GM12878 (cell line): ENCODE data around the gene CIRBP. TPM values are rescaled to one million over a fixed set of nuclear protein-coding genes. Genes with fewer than 3 reads are reported as not detected.

Source experiments
- ATAC-seq: fragments of 200-7000 bp; cut with Tn5 transposase; 3 replicates; pipeline ENCODE4 v1.9.1; 2020; ENCODE audit warnings: mild to moderate bottlenecking, moderate library complexity
- BruUV-seq: library from RNA; stranded (reverse); fragments of 400-500 nt; replicated peaks from 2 replicates; lab custom pipeline; 2021; lab: Mats Ljungman, UMichigan
- CTCF ChIA-PET: fragments of 300-600 bp; sonication (Branson Sonifier 250); formaldehyde crosslinking; extraction: SDS; loops from one replicate; lab custom pipeline; 2021; ENCODE audit warnings: inconsistent platforms; lab: Yijun Ruan, JAX
- POLR2A ChIA-PET: fragments of 350-600 bp; formaldehyde crosslinking; extraction: SDS; loops from one replicate; lab custom pipeline; 2021; ENCODE audit warnings: inconsistent platforms; lab: Charles Lee
- RAD21 ChIA-PET: fragments of 300-600 bp; sonication (Branson Sonifier 250); formaldehyde crosslinking; loops from one replicate; lab custom pipeline; 2023; ENCODE audit warnings: antibody characterized with exemption; ENCODE audit not compliant: unreplicated experiment; lab: Charles Lee
- SMC1A ChIA-PET: fragments of 300-600 bp; sonication (Branson Sonifier 250); formaldehyde crosslinking; loops from one replicate; lab custom pipeline; 2023; ENCODE audit not compliant: unreplicated experiment, uncharacterized antibody; lab: Charles Lee
- DNase-seq: peaks from one replicate; pipeline ENCODE4 v3.0.0-alpha.2; 2011; ENCODE audit warnings: low read depth, low spot score
- FAIRE-seq: peaks from 3 replicates; lab custom pipeline; 2011; peaks lifted over from hg19 to GRCh38; lab: Jason Lieb, UNC
- H2AFZ ChIP-seq: 2 replicates; pipeline ENCODE4 v1.6.0; 2011; ENCODE audit warnings: low read depth, low read length, control low read depth; ENCODE audit not compliant: control insufficient read depth
- H3K27ac ChIP-seq: 2 replicates; pipeline ENCODE4 v1.5.1; 2011; ENCODE audit warnings: control low read depth; ENCODE audit not compliant: control insufficient read depth, insufficient read depth
- H3K27me3 ChIP-seq, 2 experiments: replicated peaks in 1 of 2; 2 replicates each; pipeline versions ENCODE4 v1.6.0 to v1.6.1; 2011; ENCODE audit warnings: low read length in 1 of 2; ENCODE audit not compliant: control insufficient read depth in 2 of 2, insufficient read depth in 2 of 2
- H3K36me3 ChIP-seq, 2 experiments: 2 replicates each; pipeline ENCODE4 v1.5.1; 2011; ENCODE audit warnings: low read length in 1 of 2; ENCODE audit not compliant: control insufficient read depth in 2 of 2, insufficient read depth in 2 of 2
- H3K4me1 ChIP-seq: 2 replicates; pipeline ENCODE4 v1.6.1; 2011; ENCODE audit warnings: mild to moderate bottlenecking, low read length, moderate library complexity, mixed read lengths; ENCODE audit not compliant: control insufficient read depth, insufficient read depth
- H3K4me2 ChIP-seq: 2 replicates; pipeline ENCODE4 v1.6.0; 2011; ENCODE audit warnings: control low read depth; ENCODE audit not compliant: control insufficient read depth, insufficient read depth
- H3K4me3 ChIP-seq: fragments of 200-600 bp; sonication (generic); 2 replicates; pipeline ENCODE4 v1.5.1; 2016
- H3K79me2 ChIP-seq: 2 replicates; pipeline ENCODE4 v1.6.0; 2011; ENCODE audit warnings: low read length; ENCODE audit not compliant: control insufficient read depth, insufficient read depth
- H3K9ac ChIP-seq: 2 replicates; pipeline ENCODE4 v1.8.0; 2011; ENCODE audit warnings: low read length, control low read depth, mixed read lengths; ENCODE audit not compliant: control insufficient read depth, insufficient read depth
- H3K9me3 ChIP-seq: replicated peaks from 3 replicates; pipeline ENCODE4 v1.5.1; 2011; ENCODE audit warnings: mild to moderate bottlenecking, low read length; ENCODE audit not compliant: control insufficient read depth, insufficient read depth
- H4K20me1 ChIP-seq: 2 replicates; pipeline ENCODE4 v1.6.0; 2011; ENCODE audit not compliant: control insufficient read depth, insufficient read depth
- CREM ChIP-seq: IDR thresholded peaks from 2 replicates; pipeline ENCODE4 v1.6.1; 2014; ENCODE audit warnings: antibody characterized with exemption, low read depth
- EED ChIP-seq: sonication (generic); IDR thresholded peaks from 2 replicates; pipeline ENCODE4 v1.6.1; 2016; ENCODE audit warnings: antibody characterized with exemption, low read depth
- NBN ChIP-seq: fragments of 450-650 bp; IDR thresholded peaks from 2 replicates; pipeline ENCODE4 v1.6.1; 2016
- NFYA ChIP-seq: IDR thresholded peaks from 2 replicates; pipeline ENCODE4 v1.6.1; 2011; ENCODE audit warnings: low read depth, mild to moderate bottlenecking, low read length, improper control_type of control experiment, borderline replicate concordance
- WRNIP1 ChIP-seq: IDR thresholded peaks from 2 replicates; pipeline ENCODE4 v1.6.1; 2011; ENCODE audit warnings: low read depth, low read length, improper control_type of control experiment, borderline replicate concordance
- ZBED1 ChIP-seq: IDR thresholded peaks from 2 replicates; pipeline ENCODE4 v1.6.1; 2016; ENCODE audit warnings: borderline replicate concordance
- WGBS: methylation state at CpG from one replicate; pipeline ENCODE4 v1.1.6; 2016; ENCODE audit warnings: low lambda C conversion rate; ENCODE audit not compliant: insufficient replicate concordance, insufficient coverage; ENCODE audit errors: missing lambda C conversion rate; 5-methylcytosine and 5-hydroxymethylcytosine counted together
- in situ Hi-C: fragments of 300-500 bp; cut with MboI; formaldehyde crosslinking; loops from 9 replicates; pipeline ENCODE4 v1.14.3; 2018; ENCODE audit warnings: mixed read lengths
- intact Hi-C: fragments of 100-400 bp; cut with micrococcal nuclease; formaldehyde crosslinking; loops from one replicate; pipeline ENCODE4 v1.14.2; 2022; ENCODE audit not compliant: unreplicated experiment
- polyA plus RNA-seq, 11 experiments: library from polyadenylated mRNA; depleted of rRNA in 4 of 11; unstranded in 6 of 11; stranded (reverse) in 5 of 11; fragments of >200 nt; fragmentation: Nextera tagmentation in 4 of 11; fragmentation: Illumina TruSeq in 1 of 11; extraction: Ambion mirVana in 4 of 11; extraction: Trizol in 1 of 11; gene quantifications; 1 replicate in 1 of 11; 2 replicates in 10 of 11; pipeline versions ENCODE4 v1.2.1 to v1.2.3, GENCODE V29; 2011 to 2016; ENCODE audit warnings: inconsistent platforms in 2 of 11, missing spikeins in 2 of 11, low read depth in 1 of 11
- total RNA-seq, 4 experiments: library from RNA; depleted of rRNA in 3 of 4; stranded (reverse); fragments of >200 nt in 3 of 4; fragmentation: Illumina TruSeq in 1 of 4; extraction: Trizol in 1 of 4; gene quantifications; 2 replicates each; pipeline versions ENCODE4 v1.2.1 to v1.2.3, GENCODE V29; 2013 to 2021
- TF ChIP-seq, protein P1 (sequence below): fragments of 450-650 bp; conservative IDR thresholded peaks from 2 replicates; pipeline ENCODE4 v1.6.1; 2017; ENCODE audit warnings: mild to moderate bottlenecking, moderate library complexity
- TF ChIP-seq, protein P2 (sequence below): IDR thresholded peaks from 2 replicates; pipeline ENCODE4 v1.6.1; 2011; ENCODE audit warnings: low read depth, low read length, improper control_type of control experiment, borderline replicate concordance
- TF ChIP-seq, protein P3 (sequence below), 3 experiments: IDR thresholded peaks in 2 of 3; conservative IDR thresholded peaks in 1 of 3; 2 replicates each; pipeline ENCODE4 v1.5.1; 2011; ENCODE audit warnings: low read depth in 3 of 3, low read length in 3 of 3, mild to moderate bottlenecking in 3 of 3, control low read depth in 2 of 3, moderate library complexity in 2 of 3, inconsistent platforms in 1 of 3, mixed read lengths in 1 of 3; ENCODE audit not compliant: control insufficient read depth in 2 of 3, insufficient read depth in 1 of 3; ENCODE audit errors: extremely low read depth in 1 of 3

Gene CIRBP
- total and polyA plus RNA-seq, 10 of the 15 experiments (the other 5 are each of a cell fraction or from before 2014, with no cell fraction given), result 27.6 to 335 (median 229) TPM

GRCh38 chr19:1296575-1297271 is 27.6 kb downstream of the CIRBP start:
- no peak for TF ChIP-seq NFYA
- TF ChIP-seq EED, result no peak
- TF ChIP-seq, protein P1, sequence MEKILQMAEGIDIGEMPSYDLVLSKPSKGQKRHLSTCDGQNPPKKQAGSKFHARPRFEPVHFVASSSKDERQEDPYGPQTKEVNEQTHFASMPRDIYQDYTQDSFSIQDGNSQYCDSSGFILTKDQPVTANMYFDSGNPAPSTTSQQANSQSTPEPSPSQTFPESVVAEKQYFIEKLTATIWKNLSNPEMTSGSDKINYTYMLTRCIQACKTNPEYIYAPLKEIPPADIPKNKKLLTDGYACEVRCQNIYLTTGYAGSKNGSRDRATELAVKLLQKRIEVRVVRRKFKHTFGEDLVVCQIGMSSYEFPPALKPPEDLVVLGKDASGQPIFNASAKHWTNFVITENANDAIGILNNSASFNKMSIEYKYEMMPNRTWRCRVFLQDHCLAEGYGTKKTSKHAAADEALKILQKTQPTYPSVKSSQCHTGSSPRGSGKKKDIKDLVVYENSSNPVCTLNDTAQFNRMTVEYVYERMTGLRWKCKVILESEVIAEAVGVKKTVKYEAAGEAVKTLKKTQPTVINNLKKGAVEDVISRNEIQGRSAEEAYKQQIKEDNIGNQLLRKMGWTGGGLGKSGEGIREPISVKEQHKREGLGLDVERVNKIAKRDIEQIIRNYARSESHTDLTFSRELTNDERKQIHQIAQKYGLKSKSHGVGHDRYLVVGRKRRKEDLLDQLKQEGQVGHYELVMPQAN, result no peak
- TF ChIP-seq ZBED1, result no peak
- no peak for TF ChIP-seq NBN
- TF ChIP-seq WRNIP1, result no peak
- TF ChIP-seq, protein P2, sequence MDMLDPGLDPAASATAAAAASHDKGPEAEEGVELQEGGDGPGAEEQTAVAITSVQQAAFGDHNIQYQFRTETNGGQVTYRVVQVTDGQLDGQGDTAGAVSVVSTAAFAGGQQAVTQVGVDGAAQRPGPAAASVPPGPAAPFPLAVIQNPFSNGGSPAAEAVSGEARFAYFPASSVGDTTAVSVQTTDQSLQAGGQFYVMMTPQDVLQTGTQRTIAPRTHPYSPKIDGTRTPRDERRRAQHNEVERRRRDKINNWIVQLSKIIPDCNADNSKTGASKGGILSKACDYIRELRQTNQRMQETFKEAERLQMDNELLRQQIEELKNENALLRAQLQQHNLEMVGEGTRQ, result no peak
- no peak for TF ChIP-seq CREM
- TF ChIP-seq, protein P3, sequence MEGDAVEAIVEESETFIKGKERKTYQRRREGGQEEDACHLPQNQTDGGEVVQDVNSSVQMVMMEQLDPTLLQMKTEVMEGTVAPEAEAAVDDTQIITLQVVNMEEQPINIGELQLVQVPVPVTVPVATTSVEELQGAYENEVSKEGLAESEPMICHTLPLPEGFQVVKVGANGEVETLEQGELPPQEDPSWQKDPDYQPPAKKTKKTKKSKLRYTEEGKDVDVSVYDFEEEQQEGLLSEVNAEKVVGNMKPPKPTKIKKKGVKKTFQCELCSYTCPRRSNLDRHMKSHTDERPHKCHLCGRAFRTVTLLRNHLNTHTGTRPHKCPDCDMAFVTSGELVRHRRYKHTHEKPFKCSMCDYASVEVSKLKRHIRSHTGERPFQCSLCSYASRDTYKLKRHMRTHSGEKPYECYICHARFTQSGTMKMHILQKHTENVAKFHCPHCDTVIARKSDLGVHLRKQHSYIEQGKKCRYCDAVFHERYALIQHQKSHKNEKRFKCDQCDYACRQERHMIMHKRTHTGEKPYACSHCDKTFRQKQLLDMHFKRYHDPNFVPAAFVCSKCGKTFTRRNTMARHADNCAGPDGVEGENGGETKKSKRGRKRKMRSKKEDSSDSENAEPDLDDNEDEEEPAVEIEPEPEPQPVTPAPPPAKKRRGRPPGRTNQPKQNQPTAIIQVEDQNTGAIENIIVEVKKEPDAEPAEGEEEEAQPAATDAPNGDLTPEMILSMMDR (IDR thresholded peaks at IDR 0.05 in 2 of 3, conservative IDR thresholded peaks at IDR 0.05 in 1 of 3; ENCODE audit: control insufficient read depth in 2 of 3, extremely low read depth in 1 of 3, insufficient read depth in 1 of 3, low read depth in 3 of 3, low read length in 3 of 3), result no peak
- ChIA-PET CTCF (no interaction called here), POLR2A (no interaction called here), SMC1A (no interaction called here), RAD21 (no interaction called here)
- DNase-seq (no peak), ATAC-seq (no peak), FAIRE-seq (no peak)
- in situ Hi-C loops, result no loop called here
- intact Hi-C loops, result no loop called here
- Histone ChIP-seq H3K36me3 (no peaks in the 10 kb centered on the region), H3K4me1 (peaks cover 9% of the 10 kb centered on the region), H2AFZ (no peak overlapping the region), H3K4me2 (no peak overlapping the region), H3K9me3 (no peaks in the 10 kb centered on the region), H3K27me3 (no peaks in the 10 kb centered on the region), H3K9ac (no peak overlapping the region), H3K4me3 (no peak overlapping the region), H4K20me1 (no peaks in the 10 kb centered on the region), H3K79me2 (no peaks in the 10 kb centered on the region), H3K27ac (no peak overlapping the region)
- WGBS, result 41% methylated on average over 24 of the region's 24 CpGs
- no TSS peak for BruUV-seq
